HG03280 (cell line): ENCODE results near the gene EMC9.

Experiments
- ATAC-seq: cut with Tn5 transposase; IDR thresholded peaks from one replicate; pipeline ENCODE4 v1.9.1; 2021; ENCODE audit warnings: mild to moderate bottlenecking, moderate library complexity; ENCODE audit not compliant: unreplicated experiment

EMC9 gene

DNA sequence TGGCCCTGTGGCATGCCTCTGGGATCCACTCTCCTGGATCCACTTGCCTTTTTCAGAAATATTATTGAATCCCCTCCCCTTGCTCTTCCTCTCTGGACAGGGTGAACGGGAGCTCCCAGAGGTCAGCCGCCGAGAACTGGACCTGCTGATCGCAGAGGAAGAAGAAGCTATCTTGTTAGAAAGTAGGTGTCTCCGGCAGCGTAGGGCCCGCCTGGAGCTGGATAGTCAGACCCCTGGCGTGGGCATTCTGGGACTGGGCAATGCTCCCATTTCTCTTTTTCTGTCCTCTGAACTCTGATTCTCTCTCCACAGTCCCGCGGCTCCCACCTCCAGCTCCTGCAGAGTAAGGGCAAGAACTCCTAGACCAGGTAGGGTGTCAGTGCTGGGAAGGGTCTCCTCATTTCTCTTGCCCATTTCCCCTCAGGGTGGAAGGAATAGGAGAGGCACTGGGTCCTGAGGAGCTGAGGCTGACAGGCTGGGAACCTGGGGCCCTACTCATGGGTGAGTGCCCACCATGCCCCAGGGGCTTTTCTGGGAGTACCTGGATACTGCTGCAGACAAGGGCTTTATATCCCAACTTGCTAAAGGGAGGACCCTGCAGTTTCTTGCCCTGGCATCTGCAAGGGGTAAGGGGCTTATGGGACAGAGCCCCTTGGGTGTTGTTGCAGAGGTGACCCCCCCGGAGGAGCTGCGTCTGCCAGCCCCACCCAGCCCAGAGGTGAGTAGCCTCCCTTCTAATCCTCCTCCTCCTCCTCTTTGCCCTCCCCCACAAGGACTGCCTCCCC, 35.8 kb upstream of the EMC9 start:
- no peak for ATAC-seq

GRCh38 chr14:24176599-24176998, 35.2 kb upstream of the EMC9 start:
- no peak for ATAC-seq

DNA sequence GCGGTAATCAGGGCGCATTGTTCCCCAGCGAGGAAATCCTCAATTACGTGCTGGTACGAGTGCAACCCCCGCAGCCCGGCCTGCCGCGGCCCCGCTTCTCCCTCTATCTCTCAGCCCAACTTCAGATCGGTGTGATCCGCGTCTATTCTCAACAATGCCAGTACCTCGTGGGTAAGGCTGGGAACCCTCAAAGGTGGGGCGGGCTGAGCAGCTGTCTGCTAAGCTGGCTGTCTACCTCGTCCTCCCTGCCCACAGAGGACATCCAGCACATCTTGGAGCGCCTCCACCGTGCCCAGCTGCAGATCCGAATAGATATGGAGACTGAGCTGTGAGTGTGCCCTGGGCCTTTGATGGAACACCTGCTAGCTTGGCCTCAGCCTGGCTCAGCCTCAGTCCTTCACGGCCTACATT, 31.5 kb upstream of the EMC9 start:
- no peak for ATAC-seq

- no peak for ATAC-seq
Observed at GRCh38 chr14:24172261-24172860, 31.0 kb upstream of the EMC9 start.

GRCh38 chr14:24171422-24172260, 30.2 kb upstream of the EMC9 start, which contains the start of gene REC8:
Gene REC8, plus strand, starts transcription at chr14:24172080. Its CDS starts 473 bp downstream, at chr14:24172553.
- peak; percentile 76 for ATAC-seq

DNA sequence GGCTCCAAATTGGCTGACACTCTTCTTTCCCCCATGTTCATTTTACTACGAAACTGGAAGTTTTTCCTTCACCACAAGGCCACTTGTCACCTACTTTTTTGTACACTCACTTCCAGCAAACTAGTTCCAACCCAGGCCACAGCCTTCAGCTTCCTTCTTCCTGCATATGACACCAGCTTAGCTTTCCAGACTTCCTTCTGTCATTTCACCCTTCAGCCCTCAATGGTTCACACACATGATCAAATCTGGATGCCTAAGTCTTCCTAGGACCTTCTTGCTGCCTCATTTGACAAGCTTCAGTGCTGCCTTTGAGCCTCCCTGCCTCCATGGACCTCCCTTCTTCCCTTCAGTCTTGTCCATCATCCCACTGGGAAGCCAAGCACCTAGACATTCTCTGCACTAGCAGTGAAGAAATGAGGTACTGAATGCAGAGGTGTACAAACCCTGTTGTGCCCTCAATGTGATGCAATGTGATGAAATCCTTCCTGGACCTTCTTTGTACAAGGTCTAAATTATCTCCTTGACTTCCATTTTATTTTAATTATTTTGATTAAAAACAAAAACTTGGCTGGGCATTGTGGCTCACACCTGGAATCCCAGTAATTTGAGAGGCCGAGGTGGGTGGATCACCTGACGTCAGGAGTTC, 26.2 kb upstream of the EMC9 start:
- ATAC-seq, result no peak

DNA sequence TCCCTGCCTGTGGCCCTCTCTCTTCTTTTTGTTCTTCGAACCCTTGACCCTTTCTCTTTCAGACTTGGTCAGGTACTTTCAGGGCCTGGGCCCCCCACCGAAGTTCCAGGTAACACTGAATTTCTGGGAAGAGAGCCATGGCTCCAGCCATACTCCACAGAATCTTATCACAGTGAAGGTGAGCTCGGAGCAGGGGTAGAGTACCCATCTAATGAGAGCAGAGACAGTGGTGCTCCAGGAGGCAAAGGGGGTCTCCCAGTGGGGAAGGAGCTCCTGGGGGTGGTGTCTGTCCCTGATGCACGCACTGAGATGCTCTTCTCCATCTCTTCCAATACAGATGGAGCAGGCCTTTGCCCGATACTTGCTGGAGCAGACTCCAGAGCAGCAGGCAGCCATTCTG, 24.4 kb upstream of the EMC9 start:
- ATAC-seq, result no peak

DNA sequence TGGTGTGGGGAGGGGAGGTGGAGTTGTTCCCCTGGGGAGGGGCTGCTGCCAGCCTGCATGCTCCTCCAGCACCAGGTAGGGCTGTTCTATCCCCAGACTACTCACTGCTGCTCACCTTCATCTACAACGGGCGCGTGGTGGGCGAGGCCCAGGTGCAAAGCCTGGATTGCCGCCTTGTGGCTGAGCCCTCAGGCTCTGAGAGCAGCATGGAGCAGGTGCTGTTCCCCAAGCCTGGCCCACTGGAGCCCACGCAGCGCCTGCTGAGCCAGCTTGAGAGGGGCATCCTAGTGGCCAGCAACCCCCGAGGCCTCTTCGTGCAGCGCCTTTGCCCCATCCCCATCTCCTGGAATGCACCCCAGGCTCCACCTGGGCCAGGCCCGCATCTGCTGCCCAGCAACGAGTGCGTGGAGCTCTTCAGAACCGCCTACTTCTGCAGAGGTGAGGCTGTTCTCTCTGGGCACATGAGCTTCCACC, 23.2 kb upstream of the EMC9 start:
- ATAC-seq, result no peak

GRCh38 chr14:24162093-24162492, 20.7 kb upstream of the EMC9 start:
- ATAC-seq, result no peak

DNA sequence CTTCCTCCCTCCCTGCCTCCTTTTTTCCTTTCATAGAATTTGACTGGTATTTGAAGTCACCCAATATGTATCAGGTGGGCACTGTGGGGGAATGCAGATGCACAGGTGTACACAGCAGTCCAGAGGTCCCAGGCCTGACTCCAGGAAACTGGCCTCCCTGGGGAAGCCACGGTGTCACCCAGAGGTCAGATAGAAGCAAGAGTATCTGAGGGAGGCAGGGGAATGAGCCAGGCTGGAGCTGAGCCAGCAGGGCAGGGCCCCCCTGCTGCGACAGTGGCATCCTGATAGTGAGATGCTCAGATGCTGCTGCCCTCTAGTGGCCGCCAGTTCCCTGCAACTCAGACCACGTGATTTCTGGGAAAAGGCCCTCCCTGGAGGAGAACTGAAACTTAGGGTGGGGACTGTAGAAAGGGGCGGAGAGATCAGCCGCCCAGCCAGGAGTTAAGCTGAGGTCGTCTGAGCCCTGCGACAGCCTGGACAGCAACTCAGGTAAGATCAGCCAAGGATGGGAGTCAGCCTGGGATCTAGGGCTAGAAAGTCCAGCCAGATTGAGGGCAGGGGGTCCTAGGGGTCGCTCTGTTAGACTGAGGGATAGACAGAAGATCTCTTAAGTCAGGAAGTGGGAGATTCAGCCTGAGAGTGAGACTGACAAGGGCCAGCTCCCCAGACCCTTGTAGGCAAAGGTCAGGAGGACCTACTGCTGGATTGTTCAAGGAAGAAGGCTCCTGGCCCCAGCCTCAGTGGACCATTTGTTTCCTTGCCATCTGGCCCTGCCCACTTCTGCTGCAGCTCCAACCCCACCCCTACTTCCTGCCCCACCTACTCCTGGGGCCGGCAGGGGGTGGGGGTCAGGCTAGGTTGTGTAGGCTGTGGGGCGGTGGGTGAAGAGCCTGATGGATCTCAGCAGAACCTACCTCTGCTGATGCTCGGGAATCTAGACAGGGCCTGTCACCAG, 19.7 kb upstream of the EMC9 start, which contains the start of gene IRF9:
IRF9 (plus strand) TSS at position 416 of the 955 bp plus-strand sequence. CDS start 880 bp downstream, outside the sequence.
- ATAC-seq, result peak; percentile 82

GRCh38 chr14:24160499-24160849, 19.1 kb upstream of the EMC9 start:
- no peak for ATAC-seq

- ATAC-seq, result no peak
Observed at GRCh38 chr14:24159777-24160498, 18.5 kb upstream of the EMC9 start.

DNA sequence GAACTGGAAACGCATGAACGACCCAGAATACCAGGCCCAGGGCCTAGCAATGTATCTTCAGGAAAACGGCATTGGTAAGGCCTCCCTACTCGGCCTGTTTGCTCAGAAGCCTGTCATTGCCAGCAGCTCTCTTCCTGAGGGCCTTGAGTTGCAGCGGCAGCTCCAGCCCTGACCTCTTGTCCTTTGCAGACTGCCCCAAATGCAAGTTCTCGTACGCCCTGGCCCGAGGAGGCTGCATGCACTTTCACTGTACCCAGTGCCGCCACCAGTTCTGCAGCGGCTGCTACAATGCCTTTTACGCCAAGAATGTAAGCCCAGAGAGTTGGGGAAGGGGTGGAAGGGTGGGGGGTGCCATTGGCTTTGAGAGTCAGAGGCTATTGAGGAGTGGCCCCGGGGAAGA, 15.9 kb upstream of the EMC9 start:
- no peak for ATAC-seq

DNA sequence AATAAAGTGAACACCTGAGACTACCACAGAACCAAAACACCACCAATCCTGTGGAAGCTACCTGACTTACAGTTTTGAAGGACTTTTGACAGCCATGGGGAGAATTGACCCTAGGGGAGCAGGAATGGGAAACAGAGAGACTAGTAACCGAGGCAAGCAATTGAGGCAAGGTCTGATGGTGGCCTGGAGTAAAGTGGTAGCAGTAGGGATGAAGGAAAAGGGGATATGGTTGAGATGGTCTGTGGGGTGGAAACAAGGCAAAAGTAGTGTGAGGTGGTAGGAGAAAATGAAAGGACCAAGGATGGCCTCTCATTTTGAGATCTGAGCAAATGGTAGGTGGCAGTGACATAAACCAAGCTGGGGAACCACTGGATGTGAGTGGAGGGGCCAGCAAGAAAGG, 15.4 kb upstream of the EMC9 start:
- ATAC-seq, result no peak

DNA sequence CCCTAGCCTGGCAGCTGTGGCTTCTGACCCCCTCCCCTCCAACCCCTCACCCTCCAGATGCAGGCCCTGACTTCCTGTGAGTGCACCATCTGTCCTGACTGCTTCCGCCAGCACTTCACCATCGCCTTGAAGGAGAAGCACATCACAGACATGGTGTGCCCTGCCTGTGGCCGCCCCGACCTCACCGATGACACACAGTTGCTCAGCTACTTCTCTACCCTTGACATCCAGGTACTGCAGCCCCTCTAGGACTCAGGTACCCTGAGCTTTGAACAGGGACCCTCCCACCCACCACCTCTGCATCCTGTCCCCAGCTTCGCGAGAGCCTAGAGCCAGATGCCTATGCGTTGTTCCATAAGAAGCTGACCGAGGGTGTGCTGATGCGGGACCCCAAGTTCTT, 13.7 kb upstream of the EMC9 start:
- ATAC-seq, result no peak

DNA sequence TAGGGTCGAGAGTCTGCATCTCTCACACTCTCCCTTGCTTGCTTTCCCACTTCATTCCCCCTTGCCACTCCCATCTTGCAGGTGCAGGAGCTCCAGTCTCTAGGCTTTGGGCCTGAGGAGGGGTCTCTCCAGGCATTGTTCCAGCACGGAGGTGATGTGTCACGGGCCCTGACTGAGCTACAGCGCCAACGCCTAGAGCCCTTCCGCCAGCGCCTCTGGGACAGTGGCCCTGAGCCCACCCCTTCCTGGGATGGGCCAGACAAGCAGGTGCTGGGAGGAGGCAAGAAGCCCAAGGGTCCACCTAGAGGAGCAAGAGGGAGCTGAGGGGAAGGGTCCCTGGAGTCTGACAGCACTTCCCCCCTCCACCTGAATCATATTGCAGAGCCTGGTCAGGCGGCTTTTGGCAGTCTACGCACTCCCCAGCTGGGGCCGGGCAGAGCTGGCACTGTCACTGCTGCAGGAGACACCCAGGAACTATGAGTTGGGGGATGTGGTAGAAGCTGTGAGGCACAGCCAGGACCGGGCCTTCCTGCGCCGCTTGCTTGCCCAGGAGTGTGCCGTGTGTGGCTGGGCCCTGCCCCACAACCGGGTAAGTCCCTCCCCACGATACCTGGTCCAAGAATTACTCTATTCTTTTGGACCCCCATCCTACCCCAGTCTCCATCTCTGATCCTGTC, 10.2 kb upstream of the EMC9 start:
- no peak for ATAC-seq

DNA sequence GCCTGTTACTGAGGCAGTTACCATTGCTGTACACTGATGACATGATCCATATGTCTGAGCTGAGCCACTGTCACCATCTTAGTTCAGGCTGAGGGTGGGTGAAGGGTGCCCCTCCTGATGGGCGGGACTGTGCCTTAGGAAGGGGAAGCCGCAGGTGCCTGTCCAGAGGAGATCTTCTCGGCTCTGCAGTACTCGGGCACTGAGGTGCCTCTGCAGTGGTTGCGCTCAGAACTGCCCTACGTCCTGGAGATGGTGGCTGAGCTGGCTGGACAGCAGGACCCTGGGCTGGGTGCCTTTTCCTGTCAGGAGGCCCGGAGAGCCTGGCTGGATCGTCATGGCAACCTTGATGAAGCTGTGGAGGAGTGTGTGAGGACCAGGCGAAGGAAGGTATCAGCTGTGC, 9.6 kb upstream of the EMC9 start:
- ATAC-seq, result no peak

- no peak for ATAC-seq
Observed at GRCh38 chr14:24150567-24150966, 9.2 kb upstream of the EMC9 start.

GRCh38 chr14:24150061-24150460, 8.7 kb upstream of the EMC9 start:
- no peak for ATAC-seq
